Measurements from ENCODE around the gene CASKIN2. TPM values are rescaled to one million over a fixed set of nuclear protein-coding genes. Genes with fewer than 3 reads are reported as not detected.

CASKIN2 gene
- total and polyA plus RNA-seq, 11 donors = 19.5 to 51.2 (median 36.9) TPM

- Histone ChIP-seq H3K9me3 (no peaks in the 10 kb centered on the region), H3K27me3 (peaks cover 0 to 6% (median 0%) of the 10 kb centered on the region in 9 donors), H3K4me3 (peak overlapping the region in 10 of 12 donors; percentile 54 to 83 (median 74)), H3K36me3 (peaks cover 0 to 20% (median 6%) of the 10 kb centered on the region in 9 donors), H3K4me1 (peaks cover 0 to 22% (median 12%) of the 10 kb centered on the region in 12 donors), H3K27ac (peak overlapping the region in 11 of 12 donors; percentile 27 to 78 (median 72))
- DNase-seq (no peak), ATAC-seq (no peak)
- intact Hi-C loops (cut with DNase I) = loop anchor here in 7 of 10 donors (2.0 to 10.0 kb wide), 6 partner anchors 60 to 200 kb away; partner anchors contain the start of gene MYO15B (in 2 of the 7)
- no peak for TF ChIP-seq POLR2A (IDR thresholded peaks at IDR 0.05)
- no peak for TF ChIP-seq CTCF (IDR thresholded peaks at IDR 0.05)
- 25 to 34% (median 30%) methylated on average over 14 to 24 of the region's 24 CpGs for WGBS, 4 donors
Measured at GRCh38 chr17:75524269-75524969, 9.1 kb upstream of the CASKIN2 start.

- Histone ChIP-seq H3K27me3 (peaks cover 0 to 6% (median 0%) of the 10 kb centered on the region in 9 donors), H3K9me3 (no peaks in the 10 kb centered on the region), H3K4me3 (no peak overlapping the region), H3K4me1 (peaks cover 0 to 22% (median 12%) of the 10 kb centered on the region in 12 donors), H3K36me3 (peaks cover 0 to 25% (median 12%) of the 10 kb centered on the region in 9 donors), H3K27ac (no peak overlapping the region)
- ATAC-seq (no peak), DNase-seq (no peak)
- 94 to 98% (median 95%) methylated on average over 7 of the region's 7 CpGs for WGBS, 4 donors
- intact Hi-C loops (cut with DNase I) = loop anchor here in 7 of 10 donors (2.0 to 10.0 kb wide), 6 partner anchors 61 to 199 kb away; partner anchors contain the start of gene MYO15B (in 2 of the 7)
- no peak for TF ChIP-seq CTCF (IDR thresholded peaks at IDR 0.05)
- no peak for TF ChIP-seq POLR2A (IDR thresholded peaks at IDR 0.05)
Measured at GRCh38 chr17:75523647-75524046, 8.3 kb upstream of the CASKIN2 start.

GRCh38 chr17:75521951-75522727, 6.8 kb upstream of the CASKIN2 start:
- DNase-seq = no peak
- Histone ChIP-seq H3K27me3 (peaks cover 0 to 6% (median 0%) of the 10 kb centered on the region in 9 donors), H3K36me3 (peaks cover 0 to 25% (median 12%) of the 10 kb centered on the region in 9 donors), H3K27ac (no peak overlapping the region), H3K4me3 (no peak overlapping the region), H3K4me1 (peaks cover 0 to 31% (median 16%) of the 10 kb centered on the region in 12 donors), H3K9me3 (no peaks in the 10 kb centered on the region)
- WGBS, 4 donors = 92 to 94% (median 92%) methylated on average over 21 to 33 of the region's 33 CpGs
- ATAC-seq = no peak
- TF ChIP-seq POLR2A (IDR thresholded peaks at IDR 0.05) (no peak), CTCF (IDR thresholded peaks at IDR 0.05) (no peak)
- intact Hi-C loops (cut with DNase I) = loop anchor here in 5 of 10 donors (5.0 to 10.0 kb wide), 4 partner anchors 63 to 197 kb away; partner anchors contain the start of gene MYO15B (in 2 of the 5)

Measured in heart left ventricle (tissue), 16 donors.